Epithelial cell of esophagus (primary cell): ENCODE measurements around the gene HHIPL1.

Experiments
- DNase-seq: peaks from one replicate; pipeline ENCODE4 v3.0.0; 2010; ENCODE audit warnings: low read depth
- H3K4me3 ChIP-seq: 2 replicates; pipeline ENCODE4 v1.5.1; 2011; ENCODE audit warnings: mild to moderate bottlenecking, low read length, control low read depth
- TF ChIP-seq, protein P1 (sequence below): IDR thresholded peaks from 2 replicates; pipeline ENCODE4 v1.5.1; 2011; ENCODE audit warnings: low read depth, mild to moderate bottlenecking, low read length, control low read depth, inconsistent platforms; ENCODE audit not compliant: insufficient read depth; ENCODE audit errors: missing control alignments

The HHIPL1 gene

GRCh38 chr14:99721792-99722516, 77.0 kb downstream of the HHIPL1 start:
- no peak for DNase-seq
- TF ChIP-seq, protein P1, sequence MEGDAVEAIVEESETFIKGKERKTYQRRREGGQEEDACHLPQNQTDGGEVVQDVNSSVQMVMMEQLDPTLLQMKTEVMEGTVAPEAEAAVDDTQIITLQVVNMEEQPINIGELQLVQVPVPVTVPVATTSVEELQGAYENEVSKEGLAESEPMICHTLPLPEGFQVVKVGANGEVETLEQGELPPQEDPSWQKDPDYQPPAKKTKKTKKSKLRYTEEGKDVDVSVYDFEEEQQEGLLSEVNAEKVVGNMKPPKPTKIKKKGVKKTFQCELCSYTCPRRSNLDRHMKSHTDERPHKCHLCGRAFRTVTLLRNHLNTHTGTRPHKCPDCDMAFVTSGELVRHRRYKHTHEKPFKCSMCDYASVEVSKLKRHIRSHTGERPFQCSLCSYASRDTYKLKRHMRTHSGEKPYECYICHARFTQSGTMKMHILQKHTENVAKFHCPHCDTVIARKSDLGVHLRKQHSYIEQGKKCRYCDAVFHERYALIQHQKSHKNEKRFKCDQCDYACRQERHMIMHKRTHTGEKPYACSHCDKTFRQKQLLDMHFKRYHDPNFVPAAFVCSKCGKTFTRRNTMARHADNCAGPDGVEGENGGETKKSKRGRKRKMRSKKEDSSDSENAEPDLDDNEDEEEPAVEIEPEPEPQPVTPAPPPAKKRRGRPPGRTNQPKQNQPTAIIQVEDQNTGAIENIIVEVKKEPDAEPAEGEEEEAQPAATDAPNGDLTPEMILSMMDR = no peak
- H3K4me3 ChIP-seq = no peak overlapping the region

DNA sequence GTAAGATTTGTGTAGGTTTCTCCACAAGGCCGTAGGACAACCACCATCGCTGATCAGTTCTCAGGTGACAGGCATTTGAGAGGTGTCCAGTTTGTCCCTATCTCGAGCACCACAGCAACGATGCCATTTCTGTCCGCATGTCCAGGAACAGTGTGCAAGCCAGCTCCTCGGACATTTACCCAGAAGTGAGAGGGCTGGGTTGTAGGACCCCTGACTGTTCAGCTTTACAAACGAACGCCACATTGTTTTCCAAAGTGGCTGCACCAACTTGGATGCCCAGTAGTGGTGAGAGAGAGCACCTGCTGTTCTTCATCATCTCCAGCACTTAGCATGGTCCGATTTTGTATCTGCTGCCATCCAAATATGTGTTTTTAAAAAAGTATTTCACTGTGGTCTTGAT, 77.8 kb downstream of the HHIPL1 start:
- TF ChIP-seq, protein P1 = no peak
- no peak for DNase-seq
- no peak overlapping the region for H3K4me3 ChIP-seq

DNA sequence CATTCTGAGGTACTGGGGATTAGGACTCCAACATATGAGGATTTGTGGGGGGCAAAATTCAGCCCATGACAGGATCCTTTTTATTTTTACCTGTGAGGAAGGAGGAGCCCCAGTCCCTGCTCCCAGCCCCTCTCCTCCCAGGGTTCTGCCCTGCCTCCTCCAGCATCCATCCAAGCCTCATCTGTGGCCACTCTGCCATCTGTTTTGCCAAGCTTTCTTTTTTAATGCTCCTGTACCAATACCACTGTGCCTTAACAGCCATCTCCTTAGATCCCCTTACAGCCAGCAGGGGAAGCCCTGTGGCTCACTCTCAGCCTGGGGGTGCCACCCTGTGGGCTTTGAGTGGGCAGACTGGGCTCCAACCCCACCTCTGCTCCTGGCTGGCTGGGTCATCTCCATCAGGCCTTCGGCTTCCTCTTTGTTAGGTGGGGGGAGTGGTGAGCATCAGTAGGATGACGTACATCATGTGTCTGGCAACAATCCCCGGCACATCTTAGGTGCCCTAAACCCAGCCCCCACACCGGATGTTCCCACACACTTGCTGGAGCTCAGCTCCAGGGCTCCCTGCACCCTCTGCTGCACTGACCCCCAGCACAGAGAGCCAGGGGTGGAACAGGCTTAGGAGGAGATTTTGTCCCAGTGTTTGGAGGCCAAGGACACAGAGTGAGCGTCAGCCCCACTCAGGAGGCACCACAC, 79.4 kb downstream of the HHIPL1 start:
- TF ChIP-seq, protein P1 = no peak
- H3K4me3 ChIP-seq = no peak overlapping the region
- no peak for DNase-seq

DNA sequence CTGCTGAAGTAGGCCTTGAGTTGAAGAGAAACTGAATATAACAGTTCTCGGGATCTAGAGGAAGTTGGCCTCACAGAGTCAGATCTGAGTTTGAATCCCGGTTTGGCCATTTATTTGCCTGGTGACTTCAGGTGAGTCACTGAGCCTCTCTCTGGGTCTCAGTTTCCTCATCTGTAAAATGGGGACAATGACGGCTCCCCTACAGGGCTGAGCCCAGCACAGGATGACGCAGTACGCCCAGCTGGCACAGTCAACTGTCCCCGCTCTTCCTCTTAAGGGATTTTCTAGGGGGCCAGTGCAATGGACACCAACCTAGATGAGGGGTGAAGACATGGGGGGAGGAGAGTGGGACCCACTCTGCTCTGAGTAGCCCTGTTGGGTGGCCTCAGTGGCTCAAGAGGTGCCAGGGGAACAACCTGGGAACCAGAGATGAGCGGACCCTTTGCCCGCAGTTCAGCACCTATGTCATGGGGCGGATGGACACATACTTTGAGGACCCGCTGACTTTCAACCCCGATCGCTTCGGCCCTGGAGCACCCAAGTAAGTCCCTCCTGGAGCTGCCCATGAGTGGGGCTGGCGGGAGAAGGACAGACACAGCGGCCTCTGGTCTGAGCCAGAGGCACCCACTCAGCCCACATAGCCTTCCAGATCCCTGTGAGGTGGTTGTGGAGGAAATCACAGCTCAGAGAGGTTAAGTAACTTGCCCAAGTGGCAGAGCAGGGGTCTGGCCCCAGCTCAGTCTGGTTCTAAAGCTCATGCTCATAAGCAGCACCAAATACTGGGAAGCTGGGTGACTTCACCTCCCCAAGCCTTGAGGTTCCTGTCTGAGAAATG, 80.2 kb downstream of the HHIPL1 start:
- DNase-seq = no peak

DNA sequence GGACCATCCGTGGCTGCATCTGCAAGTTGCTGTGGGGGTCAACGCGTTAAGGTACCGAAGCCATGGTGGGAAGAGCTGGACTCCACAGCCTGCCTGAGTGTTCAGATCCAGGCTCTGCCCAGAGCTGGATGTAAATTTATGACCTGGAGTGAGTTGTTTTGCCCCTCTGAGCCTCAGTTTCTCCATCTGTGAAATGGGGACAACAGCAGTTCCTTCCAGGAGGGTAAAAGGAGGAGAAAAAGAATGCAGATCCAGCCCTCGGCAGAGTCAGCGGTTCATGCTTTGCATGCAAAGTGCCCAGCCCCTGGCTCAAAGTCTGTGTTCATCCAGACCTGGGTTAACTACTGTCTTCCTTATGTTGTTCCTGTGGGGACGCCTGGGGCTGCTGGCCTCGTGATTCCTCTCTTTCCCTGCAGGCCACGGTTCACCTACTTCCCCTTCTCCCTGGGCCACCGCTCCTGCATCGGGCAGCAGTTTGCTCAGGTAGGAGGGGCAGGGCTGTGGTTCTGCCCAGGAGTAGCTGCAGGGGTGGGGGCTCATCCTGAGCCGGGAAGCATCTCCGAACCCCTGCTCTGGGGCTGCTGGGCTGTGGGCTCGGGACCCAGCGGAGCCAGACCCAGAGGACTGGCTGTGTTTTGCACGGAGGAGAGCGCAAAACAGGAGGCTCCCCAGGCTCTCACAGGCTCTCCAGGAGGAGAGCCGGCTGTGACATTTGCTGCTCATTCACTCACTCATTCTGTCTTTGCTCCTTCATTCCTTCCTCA, 81.0 kb downstream of the HHIPL1 start:
- no peak for DNase-seq
- TF ChIP-seq, protein P1 = no peak
- H3K4me3 ChIP-seq = no peak overlapping the region

More for the DNA sequence above, 80.2 kb downstream of the HHIPL1 start:
- no peak overlapping the region for H3K4me3 ChIP-seq
- TF ChIP-seq, protein P1 = no peak

- no peak overlapping the region for H3K4me3 ChIP-seq
- TF ChIP-seq, protein P1 = no peak
- no peak for DNase-seq
Measured at GRCh38 chr14:99726538-99727095, 81.7 kb downstream of the HHIPL1 start.
